ENCODE measurements around the gene TUT7.
"Not testable (repeated sequence)": the region's sequence is repeated elsewhere in the genome, so short reads cannot be mapped to it uniquely, and the experiment has no call there.

The TUT7 gene

DNA sequence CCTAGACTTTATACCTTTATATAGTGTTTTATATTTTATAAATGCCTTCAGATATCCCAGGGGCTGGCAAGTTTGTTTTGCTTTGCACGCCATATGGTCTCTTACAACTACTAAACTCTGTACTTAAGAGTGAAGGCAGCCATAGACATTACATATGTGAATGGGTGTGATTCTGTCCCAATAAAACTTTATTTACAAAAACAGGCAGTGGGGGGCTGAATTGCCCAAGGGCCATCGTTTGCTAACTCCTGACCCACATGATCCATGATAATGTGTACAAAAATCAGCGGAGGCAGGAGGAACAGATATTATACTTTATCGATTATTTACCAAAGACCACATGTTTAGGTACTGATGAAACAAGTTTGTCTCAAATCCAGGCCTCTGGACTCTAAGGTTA lies 36.0 kb downstream of the TUT7 start:
- TF ChIP-seq, protein P1, sequence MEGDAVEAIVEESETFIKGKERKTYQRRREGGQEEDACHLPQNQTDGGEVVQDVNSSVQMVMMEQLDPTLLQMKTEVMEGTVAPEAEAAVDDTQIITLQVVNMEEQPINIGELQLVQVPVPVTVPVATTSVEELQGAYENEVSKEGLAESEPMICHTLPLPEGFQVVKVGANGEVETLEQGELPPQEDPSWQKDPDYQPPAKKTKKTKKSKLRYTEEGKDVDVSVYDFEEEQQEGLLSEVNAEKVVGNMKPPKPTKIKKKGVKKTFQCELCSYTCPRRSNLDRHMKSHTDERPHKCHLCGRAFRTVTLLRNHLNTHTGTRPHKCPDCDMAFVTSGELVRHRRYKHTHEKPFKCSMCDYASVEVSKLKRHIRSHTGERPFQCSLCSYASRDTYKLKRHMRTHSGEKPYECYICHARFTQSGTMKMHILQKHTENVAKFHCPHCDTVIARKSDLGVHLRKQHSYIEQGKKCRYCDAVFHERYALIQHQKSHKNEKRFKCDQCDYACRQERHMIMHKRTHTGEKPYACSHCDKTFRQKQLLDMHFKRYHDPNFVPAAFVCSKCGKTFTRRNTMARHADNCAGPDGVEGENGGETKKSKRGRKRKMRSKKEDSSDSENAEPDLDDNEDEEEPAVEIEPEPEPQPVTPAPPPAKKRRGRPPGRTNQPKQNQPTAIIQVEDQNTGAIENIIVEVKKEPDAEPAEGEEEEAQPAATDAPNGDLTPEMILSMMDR (conservative IDR thresholded peaks at IDR 0.05), result no peak
- no peak overlapping the region for H3K27ac ChIP-seq

DNA sequence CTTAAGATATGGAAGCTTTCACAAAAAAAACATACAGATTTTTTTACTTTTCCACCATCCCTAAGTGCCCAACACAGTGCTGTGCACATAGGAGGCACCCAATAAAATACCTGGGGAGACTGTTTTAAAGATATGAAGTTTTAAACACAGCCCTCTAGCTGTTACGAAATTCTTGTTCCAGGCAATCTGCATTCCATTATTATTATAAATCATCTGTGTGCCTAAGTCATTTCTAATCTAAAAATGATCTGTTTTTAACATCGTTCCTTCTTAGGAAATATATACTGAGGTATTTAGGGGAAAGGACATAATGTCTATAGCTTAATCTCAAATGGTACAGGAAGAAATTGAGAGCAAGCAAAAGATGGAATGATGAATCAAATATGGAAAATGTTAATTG lies 39.1 kb downstream of the TUT7 start:
- no peak overlapping the region for H3K27ac ChIP-seq
- TF ChIP-seq, protein P1 (conservative IDR thresholded peaks at IDR 0.05), result no peak

GRCh38 chr9:86312959-86313358 lies 41.3 kb downstream of the TUT7 start:
- H3K27ac ChIP-seq, result not testable (repeated sequence)

- TF ChIP-seq, protein P1 (conservative IDR thresholded peaks at IDR 0.05), result no peak
- H3K27ac ChIP-seq, result no peak overlapping the region
These were observed 45.5 kb downstream of the TUT7 start for GRCh38 chr9:86308687-86309086.

DNA sequence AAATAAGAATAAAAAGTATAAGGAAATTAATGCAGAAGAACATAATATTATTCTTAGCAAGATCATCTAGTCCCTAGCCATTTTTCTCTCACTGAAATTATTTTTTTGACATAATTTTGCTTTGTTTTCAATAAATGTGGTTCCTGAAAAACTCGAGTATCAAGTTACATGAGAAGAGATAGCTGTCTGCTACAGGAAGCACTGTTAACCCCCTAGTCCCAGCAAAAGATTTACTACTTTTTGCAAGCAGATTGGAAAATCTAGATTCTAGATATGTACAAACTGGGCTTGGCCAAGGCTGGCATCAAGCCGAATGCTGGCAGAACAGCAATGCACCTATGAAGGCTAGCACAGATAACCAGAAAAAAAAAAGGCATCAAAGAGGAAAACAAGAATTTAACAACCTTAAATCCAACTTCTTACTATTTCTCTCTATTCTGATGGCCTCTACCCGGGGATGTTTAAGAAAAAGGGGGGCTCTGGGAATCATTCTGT lies 49.9 kb downstream of the TUT7 start:
- H3K27ac ChIP-seq, result no peak overlapping the region

DNA sequence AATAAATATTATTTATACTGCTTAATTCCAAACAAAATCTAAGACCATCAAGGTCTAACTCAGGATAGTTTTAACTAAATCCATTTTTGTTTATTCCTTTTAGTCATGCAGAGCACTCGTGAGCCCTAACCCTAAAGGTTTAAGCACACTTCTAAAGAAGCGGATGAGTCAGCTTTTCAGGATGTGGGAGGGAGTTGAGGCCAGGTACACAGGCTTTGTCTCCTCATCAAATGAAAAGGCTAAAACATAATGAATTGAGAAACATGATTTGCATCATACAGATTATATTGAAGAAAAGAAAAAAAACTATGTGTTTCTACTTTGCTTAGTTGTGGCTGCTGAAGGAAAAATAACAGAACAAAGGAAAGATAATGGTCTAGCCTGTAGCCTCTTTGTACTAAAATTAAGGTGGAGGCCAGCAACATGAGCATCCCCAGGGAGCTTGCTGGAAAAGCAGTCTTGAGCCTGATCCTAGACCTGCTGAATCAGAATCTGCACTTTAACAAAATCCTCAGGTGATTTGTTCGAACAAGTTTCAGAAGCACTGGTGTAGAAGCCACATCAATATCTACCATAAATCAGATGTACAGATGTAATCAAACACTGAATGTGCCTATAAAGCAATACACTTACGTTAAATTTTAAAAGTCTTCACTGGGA lies 50.8 kb downstream of the TUT7 start:
- H3K27ac ChIP-seq, result no peak overlapping the region

More for the DNA sequence above, 49.9 kb downstream of the TUT7 start:
- TF ChIP-seq, protein P1 (conservative IDR thresholded peaks at IDR 0.05), result no peak

DNA sequence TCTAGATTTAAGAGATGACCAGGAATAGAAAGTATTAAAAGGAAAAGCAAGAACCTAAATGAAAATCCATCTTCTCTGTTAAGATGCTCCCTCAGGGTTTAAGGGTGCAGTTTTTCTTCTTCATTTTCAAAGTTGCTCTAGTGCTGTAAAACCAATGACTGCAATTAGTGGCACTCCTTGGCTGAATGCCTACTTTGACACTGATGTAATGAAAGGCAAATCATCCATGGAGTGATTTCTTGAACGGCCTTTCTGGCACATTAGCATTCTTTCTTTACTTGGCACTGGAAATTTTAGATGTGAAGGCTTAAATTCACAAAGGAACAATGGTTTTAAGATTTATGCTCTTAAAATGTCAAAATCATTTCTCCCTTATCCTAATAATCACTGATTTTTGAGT lies 52.5 kb downstream of the TUT7 start:
- no peak overlapping the region for H3K27ac ChIP-seq
- TF ChIP-seq, protein P1 (conservative IDR thresholded peaks at IDR 0.05), result no peak

More for the DNA sequence above, 50.8 kb downstream of the TUT7 start:
- TF ChIP-seq, protein P1 (conservative IDR thresholded peaks at IDR 0.05), result no peak

- no peak overlapping the region for H3K27ac ChIP-seq
- TF ChIP-seq, protein P1 (conservative IDR thresholded peaks at IDR 0.05), result no peak
These were observed 53.5 kb downstream of the TUT7 start for GRCh38 chr9:86300701-86301100.
